Ovary (tissue), 9 donors: ENCODE measurements around the gene SORCS3. TPM values are rescaled to one million over a fixed set of nuclear protein-coding genes. Genes with fewer than 3 reads are reported as not detected.

Experiments used
- DNase-seq, 5 donors: peaks; one replicate each; pipeline ENCODE4 v3.0.0-alpha.2; 2019 to 2020
- H3K27ac ChIP-seq, 2 donors: fragments of 200-600 bp; one replicate each; pipeline versions ENCODE4 v1.5.1 to v1.8.0; 2019 to 2022
- H3K27me3 ChIP-seq: fragments of 200-600 bp; one replicate; pipeline ENCODE4 v1.8.0; 2022
- H3K36me3 ChIP-seq: fragments of 200-600 bp; sonication (generic); one replicate; pipeline ENCODE4 v1.5.1; 2019
- H3K4me1 ChIP-seq: one replicate; pipeline ENCODE4 v1.8.1; 2013; ENCODE audit warnings: mild to moderate bottlenecking, moderate library complexity; ENCODE audit not compliant: insufficient read depth
- H3K4me3 ChIP-seq: fragments of 200-600 bp; sonication (generic); one replicate; pipeline ENCODE4 v1.5.1; 2017
- H3K9me3 ChIP-seq, 2 donors: fragments of 200-600 bp in 1 of 2; sonication (generic) in 1 of 2; one replicate each; pipeline versions ENCODE4 v1.5.1 to v1.8.1; 2013 to 2019; ENCODE audit warnings: mild to moderate bottlenecking in 1 of 2, moderate library complexity in 1 of 2
- CTCF ChIP-seq, 3 donors: fragments of 450-650 bp in 2 of 3; fragments of 200-600 bp in 1 of 3; IDR thresholded peaks; one replicate each; pipeline versions ENCODE4 v1.5.1 to v1.8.0; 2016 to 2022; ENCODE audit warnings: antibody characterized with exemption in 3 of 3, mild to moderate bottlenecking in 1 of 3
- EP300 ChIP-seq: sonication (generic); formaldehyde crosslinking; IDR thresholded peaks from one replicate; pipeline ENCODE4 v1.6.1; 2017; ENCODE audit warnings: antibody characterized with exemption
- POLR2A ChIP-seq: fragments of 450-650 bp; IDR thresholded peaks from one replicate; pipeline ENCODE4 v1.6.1; 2017; ENCODE audit warnings: antibody characterized with exemption, mild to moderate bottlenecking, moderate library complexity
- WGBS, 3 donors: extraction: QIAGEN DNeasy Blood & Tissue Kit in 1 of 3; methylation state at CpG; one replicate each; pipeline versions ENCODE4 v1.1.5 to v1.1.7; 2013 to 2017; 5-methylcytosine and 5-hydroxymethylcytosine counted together
- intact Hi-C, 4 donors: fragments of 100-400 bp; cut with DNase I; formaldehyde crosslinking; loops; one replicate each; pipeline versions ENCODE4 v1.11.0 to v1.15.1; 2022 to 2023
- polyA plus RNA-seq, 2 donors: library from polyadenylated mRNA; stranded (reverse); fragments of 200-250 nt in 1 of 2; fragments of 350-450 nt in 1 of 2; fragmentation: Illumina TruSeq in 1 of 2; extraction: RNeasy Lipid Tissue Mini Kit (QIAGEN cat#74804) in 1 of 2; gene quantifications; one replicate each; pipeline ENCODE4 v1.2.3, GENCODE V29; 2013 to 2014
- total RNA-seq, 7 donors: library from RNA; depleted of rRNA in 2 of 7; stranded (reverse); fragments of >200 nt in 2 of 7; fragmentation: NEBNext Ultra II Directional in 3 of 7; extraction: Animal tissue kit (Norgen Biotek cat#: 25700) in 3 of 7; gene quantifications; one replicate each; pipeline versions ENCODE4 v1.1.0 to v1.2.4, GENCODE V29; 2016 to 2023
- donor health status: DM: no; HTN: no; CAD: no; lungs with moderate emphysema.
- donor health status: DM: no; HTN: no; CAD: no.
- donor health status: Bipolar disorder and iron deficiency.
- donor health status: DM: yes; HTN: yes; CAD: no.
- donor health status: DM: no; HTN: no; CAD: no.
- donor health status: DM: yes; HTN: yes; CAD: no.

SORCS3 gene
- total and polyA plus RNA-seq, 9 donors, result 0.07 to 4.5 (median 0.79) TPM; not detected in 1

- Histone ChIP-seq H3K27me3 (no peaks in the 10 kb centered on the region), H3K4me3 (no peak overlapping the region), H3K4me1 (no peaks in the 10 kb centered on the region), H3K36me3 (no peaks in the 10 kb centered on the region), H3K27ac (no peak overlapping the region), H3K9me3 (no peaks in the 10 kb centered on the region)
- WGBS, 3 donors, result 81 to 86% (median 84%) methylated on average over 4 of the region's 4 CpGs
- TF ChIP-seq POLR2A (no peak), EP300 (no peak), CTCF (IDR thresholded peaks at IDR 0.05) (no peak)
- no peak for DNase-seq
- intact Hi-C loops, result no loop called here
Observed at GRCh38 chr10:105192146-105192545, 551.1 kb downstream of the SORCS3 start.

GRCh38 chr10:105192861-105193260 is 551.8 kb downstream of the SORCS3 start:
- Histone ChIP-seq H3K27me3 (no peaks in the 10 kb centered on the region), H3K4me1 (no peaks in the 10 kb centered on the region), H3K36me3 (no peaks in the 10 kb centered on the region), H3K9me3 (no peaks in the 10 kb centered on the region), H3K27ac (no peak overlapping the region), H3K4me3 (no peak overlapping the region)
- TF ChIP-seq CTCF (IDR thresholded peaks at IDR 0.05), result no peak
- TF ChIP-seq POLR2A, result no peak
- TF ChIP-seq EP300, result no peak
- WGBS, 3 donors, result 68 to 81% (median 69%) methylated on average over 2 of the region's 2 CpGs
- intact Hi-C loops, result no loop called here
- no peak for DNase-seq

GRCh38 chr10:105195831-105196230 is 554.7 kb downstream of the SORCS3 start:
- TF ChIP-seq EP300 (no peak), CTCF (IDR thresholded peaks at IDR 0.05) (no peak), POLR2A (no peak)
- Histone ChIP-seq H3K36me3 (no peaks in the 10 kb centered on the region), H3K4me1 (no peaks in the 10 kb centered on the region), H3K27ac (no peak overlapping the region), H3K27me3 (no peaks in the 10 kb centered on the region), H3K4me3 (no peak overlapping the region), H3K9me3 (no peaks in the 10 kb centered on the region)
- WGBS, 3 donors, result 69 to 71% (median 69%) methylated on average over 4 of the region's 4 CpGs
- DNase-seq, result no peak
- intact Hi-C loops, result no loop called here

GRCh38 chr10:105197598-105198364 is 556.7 kb downstream of the SORCS3 start:
- Histone ChIP-seq H3K27ac (no peak overlapping the region), H3K9me3 (no peaks in the 10 kb centered on the region), H3K4me1 (no peaks in the 10 kb centered on the region), H3K36me3 (no peaks in the 10 kb centered on the region), H3K27me3 (no peaks in the 10 kb centered on the region), H3K4me3 (no peak overlapping the region)
- 54 to 61% (median 60%) methylated on average over 6 of the region's 6 CpGs for WGBS, 3 donors
- TF ChIP-seq EP300, result no peak
- TF ChIP-seq POLR2A, result no peak
- no peak for TF ChIP-seq CTCF (IDR thresholded peaks at IDR 0.05)
- intact Hi-C loops, result no loop called here
- no peak for DNase-seq
